IMR-90 (cell line): ENCODE results near the gene PRXL2B. TPM values are rescaled to one million over a fixed set of nuclear protein-coding genes. Genes with fewer than 3 reads are reported as not detected.
"Not testable (repeated sequence)": the region's sequence is repeated elsewhere in the genome, so short reads cannot be mapped to it uniquely, and the experiment has no call there.

Experiments used
- ATAC-seq: fragments of 200-7000 bp; cut with Tn5 transposase; 2 replicates; pipeline ENCODE4 v1.9.1; 2020; ENCODE audit warnings: low read depth, mild to moderate bottlenecking, moderate library complexity
- BruUV-seq: library from RNA; stranded (reverse); fragments of 400-500 nt; replicated peaks from 2 replicates; lab custom pipeline; 2021; lab: Mats Ljungman, UMichigan
- CTCF ChIA-PET: fragments of 300-600 bp; formaldehyde crosslinking; extraction: SDS; loops from one replicate; lab custom pipeline; 2021; ENCODE audit warnings: antibody characterized with exemption; lab: Yijun Ruan, JAX
- POLR2A ChIA-PET: fragments of 300-600 bp; sonication (Branson Sonifier 250); formaldehyde crosslinking; loops from one replicate; lab custom pipeline; 2022; ENCODE audit warnings: antibody characterized with exemption; ENCODE audit not compliant: unreplicated experiment; lab: Charles Lee
- DNase-seq: peaks from one replicate; pipeline ENCODE4 v3.0.0; 2013
- H2AFZ ChIP-seq: replicated peaks from 2 replicates; pipeline ENCODE3; 2013; ENCODE audit warnings: low read length, mild to moderate bottlenecking; ENCODE audit not compliant: poor library complexity
- H2AK5ac ChIP-seq: 2 replicates; pipeline ENCODE4 v1.6.1; 2013; ENCODE audit warnings: low read depth, low read length, inconsistent platforms
- H2AK9ac ChIP-seq: replicated peaks from 2 replicates; pipeline ENCODE3; 2013; ENCODE audit warnings: mild to moderate bottlenecking, low read depth, low read length, moderate library complexity; ENCODE audit not compliant: poor library complexity
- H2BK120ac ChIP-seq: 2 replicates; pipeline ENCODE4 v1.6.1; 2013; ENCODE audit warnings: low read depth, low read length, inconsistent platforms
- H2BK15ac ChIP-seq: 3 replicates; pipeline ENCODE4 v1.6.1; 2013; ENCODE audit warnings: low read depth, low read length, inconsistent platforms
- H2BK20ac ChIP-seq: 2 replicates; pipeline ENCODE4 v1.6.1; 2013; ENCODE audit warnings: low read depth, mild to moderate bottlenecking, inconsistent platforms, low read length, moderate library complexity
- H2BK5ac ChIP-seq: 2 replicates; pipeline ENCODE4 v1.6.1; 2013; ENCODE audit warnings: mild to moderate bottlenecking, low read depth, low read length, inconsistent platforms; ENCODE audit not compliant: poor library complexity, severe bottlenecking
- H3K14ac ChIP-seq: replicated peaks from 2 replicates; pipeline ENCODE4 v1.6.1; 2013; ENCODE audit warnings: low read depth, low read length, inconsistent platforms
- H3K18ac ChIP-seq: 2 replicates; pipeline ENCODE4 v1.6.1; 2013; ENCODE audit warnings: low read depth, low read length, control low read depth
- H3K23ac ChIP-seq: 2 replicates; pipeline ENCODE4 v1.6.1; 2013; ENCODE audit warnings: low read depth, low read length, inconsistent platforms
- H3K27ac ChIP-seq: 2 replicates; pipeline ENCODE4 v1.5.1; 2013; ENCODE audit warnings: mild to moderate bottlenecking, control low read depth, low read length; ENCODE audit not compliant: insufficient read depth
- H3K27me3 ChIP-seq: 2 replicates; pipeline ENCODE4 v1.6.1; 2013; ENCODE audit warnings: low read length; ENCODE audit not compliant: control insufficient read depth, insufficient read depth
- H3K36me3 ChIP-seq: 2 replicates; pipeline ENCODE4 v1.6.1; 2013; ENCODE audit warnings: low read length, mixed read lengths; ENCODE audit not compliant: control insufficient read depth, insufficient read depth
- H3K4ac ChIP-seq: 2 replicates; pipeline ENCODE4 v1.6.1; 2013; ENCODE audit warnings: low read depth, low read length, inconsistent platforms
- H3K4me1 ChIP-seq: 2 replicates; pipeline ENCODE4 v1.6.1; 2013; ENCODE audit warnings: low read length, mixed read lengths; ENCODE audit not compliant: control insufficient read depth, insufficient read depth
- H3K4me2 ChIP-seq: 2 replicates; pipeline ENCODE4 v1.6.1; 2013; ENCODE audit warnings: low read depth, mild to moderate bottlenecking, control low read depth, low read length, moderate library complexity
- H3K4me3 ChIP-seq: 2 replicates; pipeline ENCODE4 v1.5.1; 2013; ENCODE audit warnings: low read depth, mild to moderate bottlenecking, control low read depth, low read length, moderate library complexity; ENCODE audit not compliant: insufficient read depth
- H3K56ac ChIP-seq: 2 replicates; pipeline ENCODE4 v1.6.1; 2013; ENCODE audit warnings: low read length, inconsistent platforms; ENCODE audit not compliant: insufficient read depth; ENCODE audit errors: extremely low read depth
- H3K79me1 ChIP-seq, 2 experiments: 2 replicates each; pipeline ENCODE4 v1.6.1; 2013; ENCODE audit warnings: low read length in 2 of 2, inconsistent platforms in 1 of 2, low read depth in 1 of 2
- H3K9ac ChIP-seq: 2 replicates; pipeline ENCODE4 v1.6.1; 2013; ENCODE audit warnings: low read depth, low read length, control low read depth
- H3K9me1 ChIP-seq: 2 replicates; pipeline ENCODE4 v1.6.1; 2013; ENCODE audit warnings: low read length, inconsistent platforms; ENCODE audit not compliant: insufficient read depth
- H3K9me3 ChIP-seq: 2 replicates; pipeline ENCODE4 v1.6.1; 2013; ENCODE audit warnings: low read length; ENCODE audit not compliant: control insufficient read depth, insufficient read depth
- H4K20me1 ChIP-seq: 2 replicates; pipeline ENCODE4 v1.6.1; 2013; ENCODE audit warnings: low read length, inconsistent platforms; ENCODE audit not compliant: insufficient read depth
- H4K5ac ChIP-seq: 2 replicates; pipeline ENCODE4 v1.6.1; 2013; ENCODE audit warnings: mild to moderate bottlenecking, low read depth, low read length, control low read depth
- H4K8ac ChIP-seq, 2 experiments: 2 replicates each; pipeline ENCODE4 v1.6.1; 2013; ENCODE audit warnings: low read depth in 2 of 2, low read length in 2 of 2, control low read depth in 1 of 2, inconsistent platforms in 1 of 2
- H4K91ac ChIP-seq: 2 replicates; pipeline ENCODE4 v1.6.1; 2013; ENCODE audit warnings: low read depth, low read length, inconsistent platforms; ENCODE audit not compliant: insufficient read depth
- WGBS, 2 experiments: methylation state at CpG; one replicate each; pipeline versions ENCODE4 v1.1.5 to v1.1.7; 2013; ENCODE audit warnings: missing lambda C conversion rate in 2 of 2; ENCODE audit not compliant: insufficient read length in 1 of 2; ENCODE audit errors: extremely low coverage in 2 of 2; 5-methylcytosine and 5-hydroxymethylcytosine counted together
- dilution Hi-C: fragments of 300-500 bp; cut with HindIII; formaldehyde crosslinking; loops from one replicate; pipeline ENCODE4 v1.14.3; 2018; ENCODE audit warnings: low sequenced_read_pairs; ENCODE audit not compliant: unreplicated experiment
- in situ Hi-C: fragments of 300-500 bp; cut with MboI; formaldehyde crosslinking; loops from 3 replicates; pipeline ENCODE4 v1.14.3; 2019; ENCODE audit warnings: low sequenced_read_pairs, inconsistent platforms, mixed read lengths
- intact Hi-C: fragments of 100-400 bp; cut with micrococcal nuclease; formaldehyde crosslinking; loops from 2 replicates; pipeline ENCODE4 v1.10.0; 2022
- polyA plus RNA-seq, 3 experiments: library from polyadenylated mRNA; depleted of rRNA; stranded (reverse); fragments of >200 nt; gene quantifications; 2 replicates each; pipeline ENCODE4 v1.2.3, GENCODE V29; 2012; ENCODE audit warnings: low replicate concordance in 1 of 3
- total RNA-seq: library from RNA; depleted of rRNA; stranded (reverse); fragments of >200 nt; gene quantifications from 2 replicates; pipeline ENCODE4 v1.2.3, GENCODE V29; 2012

PRXL2B gene
- total and polyA plus RNA-seq, 2 of the 4 experiments (the other 2 are of a cell fraction), result 10.9 to 22.3 TPM

DNA sequence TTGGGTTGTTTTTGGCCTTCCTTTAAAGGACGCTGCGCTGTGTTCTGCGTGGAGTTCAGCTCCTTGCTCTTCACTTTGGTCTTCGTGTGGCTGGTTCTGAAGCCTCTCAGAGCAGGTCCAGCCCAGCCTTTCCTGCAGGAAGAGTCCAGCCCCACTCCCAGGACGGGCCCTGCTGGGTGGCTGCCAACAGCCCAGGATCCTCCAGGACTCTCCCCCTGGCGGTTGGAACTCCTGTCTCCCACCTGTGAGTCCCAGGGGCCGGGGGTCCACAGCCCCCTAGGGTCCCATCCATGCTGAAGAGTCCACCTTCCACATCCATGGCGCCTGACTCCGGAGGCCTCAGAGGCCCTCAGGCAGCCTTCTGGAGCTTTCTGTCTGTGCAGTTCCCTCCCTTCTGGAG lies 35.0 kb upstream of the PRXL2B start:
- H4K8ac ChIP-seq, dilution Hi-C loops, H3K9me1 ChIP-seq, intact Hi-C loops, DNase-seq, in situ Hi-C loops, H2AK5ac ChIP-seq, H2BK15ac ChIP-seq, H4K5ac ChIP-seq, H4K20me1 ChIP-seq, H3K36me3 ChIP-seq, H2AK9ac ChIP-seq, H3K9ac ChIP-seq, H2BK120ac ChIP-seq, H3K27ac ChIP-seq, ATAC-seq, H3K18ac ChIP-seq, H3K27me3 ChIP-seq, H3K4me3 ChIP-seq, H3K4me1 ChIP-seq, BruUV-seq, H3K9me3 ChIP-seq, H3K4ac ChIP-seq, H2AFZ ChIP-seq, H4K91ac ChIP-seq, H2BK5ac ChIP-seq, CTCF ChIA-PET, H3K23ac ChIP-seq, H3K56ac ChIP-seq, POLR2A ChIA-PET, H3K14ac ChIP-seq, H2BK20ac ChIP-seq, H3K4me2 ChIP-seq, H3K79me1 ChIP-seq: not testable (repeated sequence)
- WGBS, 2 experiments, result 83% methylated on average over 5 of the region's 9 CpGs; no CpG with 5 or more reads in 1 of the 2 experiments
